OCI-LY7 (cell line): ENCODE measurements around the gene SORCS1.

Source experiments
- EZH2phosphoT487 ChIP-seq: fragments of 200-600 bp; sonication (generic); IDR thresholded peaks from 2 replicates; pipeline ENCODE4 v1.6.1; 2018; ENCODE audit warnings: low read depth, borderline replicate concordance, mild to moderate bottlenecking, mixed run types, antibody characterized with exemption, low read length, moderate library complexity, mixed read lengths
- TF ChIP-seq, protein P1 (sequence below): fragments of 200-600 bp; sonication (generic); conservative IDR thresholded peaks from 2 replicates; pipeline ENCODE4 v1.5.1; 2014; ENCODE audit warnings: mild to moderate bottlenecking, antibody characterized with exemption, low read length, moderate library complexity, mixed read lengths

DNA sequence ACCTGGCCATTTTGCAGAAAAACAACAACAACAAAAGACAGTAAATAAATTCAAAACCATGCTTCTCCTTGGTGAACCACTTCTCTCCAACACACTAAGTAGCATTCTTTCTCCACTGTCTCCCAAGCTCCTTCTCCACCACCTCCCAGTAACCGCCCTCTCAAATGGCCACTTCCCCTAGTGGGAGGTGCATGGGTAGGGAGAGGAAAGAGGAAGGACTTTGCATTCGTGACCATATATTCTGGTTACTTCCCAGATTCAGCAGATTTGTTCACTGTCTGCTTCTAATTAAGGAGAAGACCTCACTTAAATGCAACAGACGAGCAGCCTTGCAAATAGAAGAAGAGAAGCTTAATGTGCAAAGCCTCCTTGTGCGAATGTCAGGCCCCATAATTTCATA lies 166.8 kb downstream of the SORCS1 start:
- TF ChIP-seq, protein P1, sequence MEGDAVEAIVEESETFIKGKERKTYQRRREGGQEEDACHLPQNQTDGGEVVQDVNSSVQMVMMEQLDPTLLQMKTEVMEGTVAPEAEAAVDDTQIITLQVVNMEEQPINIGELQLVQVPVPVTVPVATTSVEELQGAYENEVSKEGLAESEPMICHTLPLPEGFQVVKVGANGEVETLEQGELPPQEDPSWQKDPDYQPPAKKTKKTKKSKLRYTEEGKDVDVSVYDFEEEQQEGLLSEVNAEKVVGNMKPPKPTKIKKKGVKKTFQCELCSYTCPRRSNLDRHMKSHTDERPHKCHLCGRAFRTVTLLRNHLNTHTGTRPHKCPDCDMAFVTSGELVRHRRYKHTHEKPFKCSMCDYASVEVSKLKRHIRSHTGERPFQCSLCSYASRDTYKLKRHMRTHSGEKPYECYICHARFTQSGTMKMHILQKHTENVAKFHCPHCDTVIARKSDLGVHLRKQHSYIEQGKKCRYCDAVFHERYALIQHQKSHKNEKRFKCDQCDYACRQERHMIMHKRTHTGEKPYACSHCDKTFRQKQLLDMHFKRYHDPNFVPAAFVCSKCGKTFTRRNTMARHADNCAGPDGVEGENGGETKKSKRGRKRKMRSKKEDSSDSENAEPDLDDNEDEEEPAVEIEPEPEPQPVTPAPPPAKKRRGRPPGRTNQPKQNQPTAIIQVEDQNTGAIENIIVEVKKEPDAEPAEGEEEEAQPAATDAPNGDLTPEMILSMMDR = no peak
- TF ChIP-seq EZH2phosphoT487 = no peak
